OCI-LY3 (cell line): ENCODE measurements around the gene ZBTB24.

Experiments
- H2AFZ ChIP-seq: fragments of 200-600, 300-600 bp; shearing (Covaris generic); 2 replicates; pipeline ENCODE4 v1.6.0; 2014; ENCODE audit warnings: antibody characterized with exemption, low read depth, low read length
- H3K27ac ChIP-seq: fragments of 200-600, 300-600 bp; sonication (generic); 2 replicates; pipeline ENCODE4 v1.5.1; 2014; ENCODE audit warnings: mild to moderate bottlenecking, low read length, moderate library complexity, mixed read lengths
- H3K27me3 ChIP-seq: fragments of 200-600, 300-600 bp; sonication (generic); 2 replicates; pipeline ENCODE4 v1.6.1; 2014; ENCODE audit warnings: low read depth, low read length, mixed read lengths
- H3K36me3 ChIP-seq: fragments of 200-600, 300-600 bp; sonication (generic); replicated peaks from 2 replicates; pipeline ENCODE3; 2014; ENCODE audit warnings: low read depth, low read length, mixed read lengths
- H3K4me1 ChIP-seq: fragments of 300-600, 200-600 bp; sonication (generic); 2 replicates; pipeline ENCODE4 v1.6.1; 2014; ENCODE audit warnings: low read length, mixed read lengths
- H3K4me2 ChIP-seq: fragments of 200-600, 300-600 bp; sonication (generic); 2 replicates; pipeline ENCODE4 v1.6.1; 2014; ENCODE audit warnings: low read length, mixed read lengths
- H3K4me3 ChIP-seq: fragments of 300-600, 200-600 bp; sonication (generic); 2 replicates; pipeline ENCODE4 v1.5.1; 2014; ENCODE audit warnings: antibody characterized with exemption, mild to moderate bottlenecking, low read length, moderate library complexity
- H3K79me2 ChIP-seq: fragments of 300-600, 200-600 bp; shearing (Covaris generic); 2 replicates; pipeline ENCODE4 v1.6.1; 2014; ENCODE audit warnings: mild to moderate bottlenecking, low read length, mixed read lengths
- H3K9ac ChIP-seq: fragments of 300-600, 200-600 bp; shearing (Covaris generic); 2 replicates; pipeline ENCODE4 v1.6.0; 2014; ENCODE audit warnings: mild to moderate bottlenecking, low read length, moderate library complexity
- H3K9me3 ChIP-seq: fragments of 200-600, 300-600 bp; shearing (Covaris generic); 2 replicates; pipeline ENCODE4 v1.6.1; 2014; ENCODE audit warnings: low read length, mixed read lengths; ENCODE audit not compliant: insufficient read depth
- H4K20me1 ChIP-seq: fragments of 200-600, 300-600 bp; sonication (generic); 2 replicates; pipeline ENCODE4 v1.6.1; 2016; ENCODE audit warnings: low read length, mixed read lengths; ENCODE audit not compliant: insufficient read depth
- EZH2phosphoT487 ChIP-seq: fragments of 200-600 bp; shearing (Covaris generic); IDR thresholded peaks from 2 replicates; pipeline ENCODE4 v1.6.1; 2018; ENCODE audit warnings: antibody characterized with exemption, mixed run types, low read depth
- TF ChIP-seq, protein P1 (sequence below): fragments of 200-600, 300-600 bp; sonication (generic); IDR thresholded peaks from 2 replicates; pipeline ENCODE4 v1.5.1; 2014; ENCODE audit warnings: antibody characterized with exemption, low read length, low read depth

The ZBTB24 gene

DNA sequence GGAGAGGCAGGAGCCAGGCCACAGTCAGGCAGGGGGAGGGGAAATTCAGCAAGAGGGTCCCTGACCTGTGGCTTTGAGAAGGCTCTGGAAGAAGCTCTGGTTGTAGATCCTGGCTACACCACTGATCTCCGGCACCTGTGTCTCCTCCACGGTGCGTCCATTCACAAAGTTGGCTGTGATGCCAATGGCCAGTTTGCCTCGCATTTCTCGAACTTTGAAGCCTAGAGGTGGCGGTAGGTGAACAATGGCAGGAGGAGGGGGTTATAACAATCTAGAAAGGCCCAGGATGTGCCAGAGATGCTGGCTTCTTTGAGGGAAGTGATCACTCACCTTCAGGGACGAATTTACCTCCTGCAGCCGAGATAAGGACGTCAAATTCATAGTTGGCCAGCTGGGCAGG, 30.8 kb downstream of the ZBTB24 start:
- Histone ChIP-seq H3K79me2 (no peaks in the 10 kb centered on the region; the same call in 1 of the 2 replicates), H3K9ac (no peak overlapping the region), H3K9me3 (no peaks in the 10 kb centered on the region), H4K20me1 (no peaks in the 10 kb centered on the region; the same call in 1 of the 2 replicates), H3K27me3 (no peaks in the 10 kb centered on the region), H3K4me2 (no peak overlapping the region), H2AFZ (no peak overlapping the region), H3K27ac (no peak overlapping the region), H3K4me1 (peaks cover 22% of the 10 kb centered on the region), H3K4me3 (no peak overlapping the region), H3K36me3 (no peaks in the 10 kb centered on the region)
- TF ChIP-seq EZH2phosphoT487 = no peak

DNA sequence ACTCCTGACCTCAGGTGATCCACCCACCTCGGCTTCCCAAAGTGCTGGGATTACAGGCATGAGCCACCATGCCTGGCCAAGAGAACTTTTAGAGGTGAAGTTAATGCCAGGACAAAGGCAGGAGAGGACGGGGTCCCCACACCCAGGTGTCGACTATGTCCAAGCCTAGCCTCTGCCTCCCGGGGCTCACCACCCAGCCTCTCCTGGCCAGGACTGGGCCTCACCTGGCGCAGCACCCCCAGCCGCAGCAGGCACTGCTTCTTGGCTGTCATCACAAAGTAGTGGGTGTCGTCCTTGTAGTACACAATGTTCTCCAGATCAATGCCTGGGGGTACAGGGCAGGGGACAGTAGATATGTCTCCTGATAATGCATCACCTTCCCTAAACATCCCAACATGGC, 31.6 kb downstream of the ZBTB24 start:
- no peak for TF ChIP-seq EZH2phosphoT487
- TF ChIP-seq, protein P1, sequence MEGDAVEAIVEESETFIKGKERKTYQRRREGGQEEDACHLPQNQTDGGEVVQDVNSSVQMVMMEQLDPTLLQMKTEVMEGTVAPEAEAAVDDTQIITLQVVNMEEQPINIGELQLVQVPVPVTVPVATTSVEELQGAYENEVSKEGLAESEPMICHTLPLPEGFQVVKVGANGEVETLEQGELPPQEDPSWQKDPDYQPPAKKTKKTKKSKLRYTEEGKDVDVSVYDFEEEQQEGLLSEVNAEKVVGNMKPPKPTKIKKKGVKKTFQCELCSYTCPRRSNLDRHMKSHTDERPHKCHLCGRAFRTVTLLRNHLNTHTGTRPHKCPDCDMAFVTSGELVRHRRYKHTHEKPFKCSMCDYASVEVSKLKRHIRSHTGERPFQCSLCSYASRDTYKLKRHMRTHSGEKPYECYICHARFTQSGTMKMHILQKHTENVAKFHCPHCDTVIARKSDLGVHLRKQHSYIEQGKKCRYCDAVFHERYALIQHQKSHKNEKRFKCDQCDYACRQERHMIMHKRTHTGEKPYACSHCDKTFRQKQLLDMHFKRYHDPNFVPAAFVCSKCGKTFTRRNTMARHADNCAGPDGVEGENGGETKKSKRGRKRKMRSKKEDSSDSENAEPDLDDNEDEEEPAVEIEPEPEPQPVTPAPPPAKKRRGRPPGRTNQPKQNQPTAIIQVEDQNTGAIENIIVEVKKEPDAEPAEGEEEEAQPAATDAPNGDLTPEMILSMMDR = no peak
- Histone ChIP-seq H4K20me1 (no peaks in the 10 kb centered on the region), H3K9me3 (no peaks in the 10 kb centered on the region), H2AFZ (no peak overlapping the region), H3K36me3 (no peaks in the 10 kb centered on the region), H3K4me3 (no peak overlapping the region), H3K4me2 (no peak overlapping the region), H3K27ac (no peak overlapping the region), H3K27me3 (no peaks in the 10 kb centered on the region), H3K9ac (no peak overlapping the region), H3K79me2 (no peaks in the 10 kb centered on the region; the same call in 1 of the 2 replicates), H3K4me1 (peaks cover 14% of the 10 kb centered on the region)

DNA sequence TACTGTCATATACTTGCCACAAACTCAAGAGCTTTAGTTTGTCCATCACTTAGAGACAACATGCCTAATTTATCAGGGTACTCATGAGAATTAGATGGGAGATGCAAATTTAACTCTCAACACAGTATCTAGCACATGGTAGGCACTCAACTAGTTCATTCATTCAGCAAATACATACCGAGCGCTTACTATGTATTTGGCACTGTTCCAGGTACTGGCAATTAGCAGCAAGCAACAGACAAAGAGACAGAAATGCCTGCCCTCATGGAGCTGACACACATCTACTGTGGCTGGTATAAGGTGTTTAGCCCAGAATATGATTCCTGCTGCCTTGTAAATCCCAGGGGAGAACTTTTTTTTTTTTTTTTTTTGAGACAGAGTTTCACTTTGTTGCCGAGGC, 32.2 kb downstream of the ZBTB24 start:
- no peaks in the 10 kb centered on the region for H3K9me3 ChIP-seq
- H3K4me1 ChIP-seq = peaks cover 9% of the 10 kb centered on the region
- H2AFZ ChIP-seq = no peak overlapping the region
- H4K20me1 ChIP-seq = no peaks in the 10 kb centered on the region
- no peak overlapping the region for H3K27ac ChIP-seq
- no peaks in the 10 kb centered on the region for H3K27me3 ChIP-seq
- H3K4me2 ChIP-seq = no peak overlapping the region
- no peaks in the 10 kb centered on the region; the same call in 1 of the 2 replicates for H3K79me2 ChIP-seq
- no peak overlapping the region for H3K4me3 ChIP-seq
- H3K9ac ChIP-seq = no peak overlapping the region
- no peak for TF ChIP-seq EZH2phosphoT487
- TF ChIP-seq, protein P1 = no peak
- no peaks in the 10 kb centered on the region for H3K36me3 ChIP-seq

DNA sequence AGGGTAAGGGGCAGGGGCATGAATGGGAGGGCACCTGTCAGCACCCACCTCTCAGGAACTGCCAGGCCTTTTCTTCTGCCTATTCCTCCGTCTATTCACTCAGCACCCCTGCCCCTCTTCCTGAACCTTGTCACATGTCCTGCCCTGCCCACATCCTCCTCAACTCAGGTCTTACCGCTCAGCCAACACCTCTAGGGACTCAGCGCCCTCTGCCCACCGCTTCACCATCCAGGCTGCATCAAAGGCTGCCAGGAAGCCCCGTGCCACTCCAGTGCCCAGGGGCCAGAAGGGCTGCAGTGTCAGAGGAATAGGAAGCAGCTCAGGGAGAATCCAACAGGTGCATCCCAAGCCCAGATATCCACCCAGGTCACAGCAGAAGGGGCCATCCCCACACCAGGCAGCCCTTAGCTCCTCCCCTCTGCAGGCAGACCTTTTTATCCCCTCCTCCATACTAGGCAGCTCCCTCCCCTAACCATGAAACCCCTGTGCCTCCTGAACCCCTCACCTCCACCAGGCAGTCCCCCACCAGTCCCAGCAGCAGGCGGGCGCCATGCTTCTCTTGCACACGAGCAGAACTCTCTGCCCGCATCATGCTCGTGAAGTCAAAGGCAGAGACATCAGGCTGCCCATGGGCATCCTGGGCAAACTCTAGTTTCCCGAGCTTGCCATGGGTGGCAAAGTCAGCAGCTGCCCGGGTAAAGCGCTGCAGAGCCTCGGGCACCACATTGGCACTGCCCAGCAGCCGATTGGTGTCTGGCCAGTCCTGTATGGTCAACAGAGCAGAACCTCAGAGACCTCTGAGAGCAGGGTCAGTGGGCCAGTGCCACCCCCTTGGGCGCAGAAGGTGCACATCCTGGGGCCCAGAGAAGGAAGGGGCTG, 33.0 kb downstream of the ZBTB24 start:
- no peak overlapping the region for H3K4me2 ChIP-seq
- H4K20me1 ChIP-seq = no peaks in the 10 kb centered on the region
- H2AFZ ChIP-seq = no peak overlapping the region
- H3K27ac ChIP-seq = no peak overlapping the region
- H3K9me3 ChIP-seq = no peaks in the 10 kb centered on the region
- no peak overlapping the region for H3K4me3 ChIP-seq
- H3K27me3 ChIP-seq = no peaks in the 10 kb centered on the region
- TF ChIP-seq, protein P1 = no peak
- TF ChIP-seq EZH2phosphoT487 = no peak
- no peak overlapping the region for H3K9ac ChIP-seq
- peaks cover 9% of the 10 kb centered on the region for H3K4me1 ChIP-seq
- no peaks in the 10 kb centered on the region for H3K36me3 ChIP-seq
- no peaks in the 10 kb centered on the region; the same call in 1 of the 2 replicates for H3K79me2 ChIP-seq
